Measurements from ENCODE around the gene GLT6D1. TPM values are rescaled to one million over a fixed set of nuclear protein-coding genes. Genes with fewer than 3 reads are reported as not detected.

Gene GLT6D1
- total and polyA plus RNA-seq, 10 donors: not detected

- peaks cover 0 to 76% (median 15%) of the 10 kb centered on the region in 7 donors for H3K27me3 ChIP-seq (replicated peaks in 1 of 7)
- no peak overlapping the region for H3K27ac ChIP-seq
- no peaks in the 10 kb centered on the region for H3K9me3 ChIP-seq
- H3K4me1 ChIP-seq: no peaks in the 10 kb centered on the region
- H3K36me3 ChIP-seq: no peaks in the 10 kb centered on the region
- WGBS, 5 donors: 65 to 78% (median 74%) methylated on average over 12 to 15 of the region's 15 CpGs
- intact Hi-C loops (cut with DNase I; ENCODE audit: low total_unique reads): no loop called here
- DNase-seq: no peak
- TF ChIP-seq CTCF (IDR thresholded peaks at IDR 0.05 in 8 of 11, conservative IDR thresholded peaks at IDR 0.05 in 3 of 11) (no peak), POLR2AphosphoS5 (IDR thresholded peaks at IDR 0.05) (no peak), POLR2A (IDR thresholded peaks at IDR 0.05) (no peak)
- no peak overlapping the region for H3K4me3 ChIP-seq
Measured at GRCh38 chr9:135683401-135684034, 44.2 kb upstream of the GLT6D1 start.

GRCh38 chr9:135681161-135681560, 41.8 kb upstream of the GLT6D1 start:
- intact Hi-C loops (cut with DNase I; ENCODE audit: low total_unique reads): no loop called here
- Histone ChIP-seq H3K27me3 (replicated peaks in 1 of 7) (peaks cover 0 to 54% (median 15%) of the 10 kb centered on the region in 7 donors), H3K4me3 (no peak overlapping the region), H3K36me3 (no peaks in the 10 kb centered on the region), H3K9me3 (no peaks in the 10 kb centered on the region), H3K27ac (no peak overlapping the region), H3K4me1 (no peaks in the 10 kb centered on the region)
- 83 to 100% (median 86%) methylated on average over 2 to 5 of the region's 5 CpGs for WGBS, 5 donors
- DNase-seq: no peak
- TF ChIP-seq CTCF (IDR thresholded peaks at IDR 0.05 in 8 of 11, conservative IDR thresholded peaks at IDR 0.05 in 3 of 11) (no peak), POLR2A (IDR thresholded peaks at IDR 0.05) (no peak), POLR2AphosphoS5 (IDR thresholded peaks at IDR 0.05) (no peak)

GRCh38 chr9:135680056-135680455, 40.7 kb upstream of the GLT6D1 start:
- Histone ChIP-seq H3K27ac (no peak overlapping the region), H3K27me3 (replicated peaks in 1 of 7) (peaks cover 0 to 46% (median 14%) of the 10 kb centered on the region in 7 donors), H3K4me3 (no peak overlapping the region), H3K9me3 (no peaks in the 10 kb centered on the region), H3K4me1 (no peaks in the 10 kb centered on the region), H3K36me3 (no peaks in the 10 kb centered on the region)
- no peak for DNase-seq
- no peak for TF ChIP-seq CTCF (IDR thresholded peaks at IDR 0.05 in 8 of 11, conservative IDR thresholded peaks at IDR 0.05 in 3 of 11)
- TF ChIP-seq POLR2AphosphoS5 (IDR thresholded peaks at IDR 0.05): no peak
- no peak for TF ChIP-seq POLR2A (IDR thresholded peaks at IDR 0.05)
- intact Hi-C loops (cut with DNase I; ENCODE audit: low total_unique reads): no loop called here
- 67 to 79% (median 70%) methylated on average over 16 of the region's 16 CpGs for WGBS, 5 donors

GRCh38 chr9:135678236-135679017, 39.1 kb upstream of the GLT6D1 start:
- whole genome bisulfite sequencing, 5 donors: 82 to 93% (median 91%) methylated on average over 18 to 20 of the region's 20 CpGs
- no peaks in the 10 kb centered on the region for H3K4me1 ChIP-seq
- no peaks in the 10 kb centered on the region for H3K36me3 ChIP-seq
- no peaks in the 10 kb centered on the region for H3K9me3 ChIP-seq
- DNase-seq: no peak
- H3K27ac ChIP-seq: no peak overlapping the region
- TF ChIP-seq POLR2AphosphoS5 (IDR thresholded peaks at IDR 0.05) (no peak), POLR2A (IDR thresholded peaks at IDR 0.05) (no peak), CTCF (IDR thresholded peaks at IDR 0.05 in 8 of 11, conservative IDR thresholded peaks at IDR 0.05 in 3 of 11) (no peak)
- intact Hi-C loops (cut with DNase I; ENCODE audit: low total_unique reads): no loop called here
- peaks cover 0 to 30% (median 4%) of the 10 kb centered on the region in 7 donors for H3K27me3 ChIP-seq (replicated peaks in 1 of 7)
- no peak overlapping the region for H3K4me3 ChIP-seq

Measured in spleen (tissue), 11 donors.